HUES6 (cell line): Measurements from ENCODE around the gene KCNMB2.

Experiments used
- H3K27ac ChIP-seq: 2 replicates; pipeline ENCODE4 v1.7.0; 2013; ENCODE audit warnings: low read depth, mild to moderate bottlenecking, low read length, inconsistent platforms
- H3K27me3 ChIP-seq: 2 replicates; pipeline ENCODE4 v1.6.1; 2013; ENCODE audit warnings: low read length; ENCODE audit not compliant: control insufficient read depth, insufficient read depth
- H3K36me3 ChIP-seq: 2 replicates; pipeline ENCODE4 v1.6.1; 2013; ENCODE audit warnings: low read length; ENCODE audit not compliant: control insufficient read depth, insufficient read depth
- H3K4me1 ChIP-seq: 2 replicates; pipeline ENCODE4 v1.6.1; 2013; ENCODE audit warnings: low read length; ENCODE audit not compliant: control insufficient read depth, insufficient read depth
- H3K4me3 ChIP-seq: 2 replicates; pipeline ENCODE4 v1.5.1; 2013; ENCODE audit warnings: low read depth, low read length
- H3K9ac ChIP-seq: one replicate; pipeline ENCODE4 v1.6.1; 2013; ENCODE audit warnings: mild to moderate bottlenecking, low read length
- H3K9me3 ChIP-seq: 2 replicates; pipeline ENCODE4 v1.6.1; 2013; ENCODE audit warnings: low read depth, low read length; ENCODE audit not compliant: control insufficient read depth, insufficient read depth

Gene KCNMB2

GRCh38 chr3:178536211-178537079 is at the start of gene KCNMB2:
Gene KCNMB2, plus strand, starts transcription at chr3:178536436.
- peaks cover 31% of the 10 kb centered on the region for H3K4me1 ChIP-seq
- peak within 1 kb of the TSS; percentile 75 for H3K9ac ChIP-seq
- H3K27ac ChIP-seq = no peak within 1 kb of the TSS
- H3K4me3 ChIP-seq = peak within 1 kb of the TSS; percentile 65
- H3K27me3 ChIP-seq = peaks cover 6% of the 10 kb centered on the region
- no peaks in the 10 kb centered on the region for H3K36me3 ChIP-seq
- no peaks in the 10 kb centered on the region for H3K9me3 ChIP-seq

- Histone ChIP-seq H3K36me3 (no peaks in the 10 kb centered on the region), H3K27ac (no peak overlapping the region), H3K4me1 (peaks cover 9% of the 10 kb centered on the region; the same call in 1 of the 2 replicates), H3K4me3 (no peak overlapping the region), H3K27me3 (no peaks in the 10 kb centered on the region), H3K9me3 (no peaks in the 10 kb centered on the region), H3K9ac (no peak overlapping the region)
These were observed 49.3 kb upstream of the KCNMB2 start for GRCh38 chr3:178486903-178487302.

- no peak overlapping the region for H3K9ac ChIP-seq
- H3K27me3 ChIP-seq = no peaks in the 10 kb centered on the region
- no peak overlapping the region for H3K4me3 ChIP-seq
- H3K9me3 ChIP-seq = no peaks in the 10 kb centered on the region
- H3K4me1 ChIP-seq = peaks cover 9% of the 10 kb centered on the region; the same call in 1 of the 2 replicates
- H3K36me3 ChIP-seq = no peaks in the 10 kb centered on the region
- H3K27ac ChIP-seq = no peak overlapping the region
These were observed 48.5 kb upstream of the KCNMB2 start for GRCh38 chr3:178487752-178488151.

GRCh38 chr3:178491751-178492150 is 44.5 kb upstream of the KCNMB2 start:
- H3K4me3 ChIP-seq = no peak overlapping the region
- H3K36me3 ChIP-seq = no peaks in the 10 kb centered on the region
- no peak overlapping the region for H3K27ac ChIP-seq
- peaks cover 6% of the 10 kb centered on the region; the same call in 1 of the 2 replicates for H3K4me1 ChIP-seq
- H3K9ac ChIP-seq = no peak overlapping the region
- H3K9me3 ChIP-seq = peaks cover 13% of the 10 kb centered on the region
- no peaks in the 10 kb centered on the region for H3K27me3 ChIP-seq

GRCh38 chr3:178492491-178492890 is 43.7 kb upstream of the KCNMB2 start:
- Histone ChIP-seq H3K36me3 (no peaks in the 10 kb centered on the region), H3K27me3 (no peaks in the 10 kb centered on the region), H3K9ac (no peak overlapping the region), H3K9me3 (peaks cover 20% of the 10 kb centered on the region), H3K27ac (no peak overlapping the region), H3K4me1 (no peaks in the 10 kb centered on the region), H3K4me3 (no peak overlapping the region)

GRCh38 chr3:178494386-178494785 is 41.9 kb upstream of the KCNMB2 start:
- no peak overlapping the region for H3K9ac ChIP-seq
- no peaks in the 10 kb centered on the region for H3K36me3 ChIP-seq
- H3K4me1 ChIP-seq = no peaks in the 10 kb centered on the region

GRCh38 chr3:178496911-178497310 is 39.3 kb upstream of the KCNMB2 start:
- Histone ChIP-seq H3K4me3 (no peak overlapping the region), H3K27me3 (no peaks in the 10 kb centered on the region), H3K9ac (no peak overlapping the region), H3K9me3 (peaks cover 21% of the 10 kb centered on the region), H3K36me3 (no peaks in the 10 kb centered on the region), H3K4me1 (no peaks in the 10 kb centered on the region), H3K27ac (no peak overlapping the region)

More at GRCh38 chr3:178494386-178494785, 41.9 kb upstream of the KCNMB2 start:
- H3K27me3 ChIP-seq = no peaks in the 10 kb centered on the region
- H3K4me3 ChIP-seq = no peak overlapping the region
- H3K27ac ChIP-seq = no peak overlapping the region
- H3K9me3 ChIP-seq = peaks cover 21% of the 10 kb centered on the region

GRCh38 chr3:178498871-178499270 is 37.4 kb upstream of the KCNMB2 start:
- Histone ChIP-seq H3K27ac (no peak overlapping the region), H3K9me3 (peaks cover 21% of the 10 kb centered on the region), H3K4me1 (no peaks in the 10 kb centered on the region), H3K9ac (no peak overlapping the region), H3K4me3 (no peak overlapping the region), H3K27me3 (no peaks in the 10 kb centered on the region), H3K36me3 (no peaks in the 10 kb centered on the region)

GRCh38 chr3:178500631-178501030 is 35.6 kb upstream of the KCNMB2 start:
- no peak overlapping the region for H3K27ac ChIP-seq
- no peaks in the 10 kb centered on the region for H3K4me1 ChIP-seq
- H3K9me3 ChIP-seq = peaks cover 17% of the 10 kb centered on the region

GRCh38 chr3:178504128-178504527 is 32.1 kb upstream of the KCNMB2 start:
- Histone ChIP-seq H3K4me3 (no peak overlapping the region), H3K9ac (no peak overlapping the region), H3K9me3 (no peaks in the 10 kb centered on the region), H3K27me3 (no peaks in the 10 kb centered on the region), H3K4me1 (no peaks in the 10 kb centered on the region), H3K36me3 (no peaks in the 10 kb centered on the region), H3K27ac (no peak overlapping the region)

More at GRCh38 chr3:178500631-178501030, 35.6 kb upstream of the KCNMB2 start:
- Histone ChIP-seq H3K36me3 (no peaks in the 10 kb centered on the region), H3K9ac (no peak overlapping the region), H3K4me3 (no peak overlapping the region), H3K27me3 (no peaks in the 10 kb centered on the region)

- no peaks in the 10 kb centered on the region for H3K9me3 ChIP-seq
- no peaks in the 10 kb centered on the region for H3K36me3 ChIP-seq
- H3K27me3 ChIP-seq = no peaks in the 10 kb centered on the region
- H3K4me1 ChIP-seq = no peaks in the 10 kb centered on the region
- no peak overlapping the region for H3K4me3 ChIP-seq
- H3K9ac ChIP-seq = no peak overlapping the region
- no peak overlapping the region for H3K27ac ChIP-seq
These were observed 30.4 kb upstream of the KCNMB2 start for GRCh38 chr3:178505832-178506231.
